ENCODE data around the gene KRT6B.

Gene KRT6B

DNA sequence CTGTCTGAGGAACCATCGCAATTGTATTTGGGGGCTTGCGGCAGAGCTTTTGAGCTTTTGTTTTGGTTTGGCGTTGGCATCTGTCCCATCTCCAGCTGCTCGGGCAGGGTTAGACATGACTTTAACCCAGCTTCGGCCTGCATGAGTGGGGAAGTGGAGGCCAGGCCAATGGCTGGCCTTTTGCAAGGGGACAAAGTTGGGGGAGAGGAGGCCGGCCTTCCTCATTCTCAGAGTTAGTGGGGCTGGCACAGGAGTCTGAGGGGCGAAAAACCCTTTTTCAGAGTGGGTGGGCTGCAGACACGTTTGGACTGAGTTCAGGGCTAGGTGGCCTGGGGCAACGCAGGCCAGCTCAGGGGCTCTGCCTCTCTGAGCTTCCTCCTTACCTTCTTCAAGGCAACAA is 51.0 kb downstream of the KRT6B start:
- no peak overlapping the region for H2AFZ ChIP-seq (ENCODE audit: low read length)
- H3K9ac ChIP-seq (ENCODE audit: low read length): no peak overlapping the region
- no peaks in the 10 kb centered on the region for H3K9me2 ChIP-seq (replicated peaks; ENCODE audit: insufficient read depth, low read length)
- DNase-seq: no peak
- H3K4me3 ChIP-seq (ENCODE audit: low read length): no peak overlapping the region
- H3K27ac ChIP-seq (ENCODE audit: low read length): no peak overlapping the region
- H3K4me2 ChIP-seq (ENCODE audit: low read depth, low read length): no peak overlapping the region
- no peaks in the 10 kb centered on the region for H3K9me3 ChIP-seq (replicated peaks; ENCODE audit: insufficient read depth, low read length)
- H3K36me3 ChIP-seq (replicated peaks; ENCODE audit: insufficient read depth, low read length): no peaks in the 10 kb centered on the region
- H3F3A ChIP-seq (ENCODE audit: insufficient read depth, low read length): no peaks in the 10 kb centered on the region
- H3K79me2 ChIP-seq (ENCODE audit: low read length): no peaks in the 10 kb centered on the region
- no peaks in the 10 kb centered on the region for H3K4me1 ChIP-seq (ENCODE audit: low read length)
- no peaks in the 10 kb centered on the region for H4K20me1 ChIP-seq (ENCODE audit: insufficient read depth, low read length)
- TF ChIP-seq, protein P1, sequence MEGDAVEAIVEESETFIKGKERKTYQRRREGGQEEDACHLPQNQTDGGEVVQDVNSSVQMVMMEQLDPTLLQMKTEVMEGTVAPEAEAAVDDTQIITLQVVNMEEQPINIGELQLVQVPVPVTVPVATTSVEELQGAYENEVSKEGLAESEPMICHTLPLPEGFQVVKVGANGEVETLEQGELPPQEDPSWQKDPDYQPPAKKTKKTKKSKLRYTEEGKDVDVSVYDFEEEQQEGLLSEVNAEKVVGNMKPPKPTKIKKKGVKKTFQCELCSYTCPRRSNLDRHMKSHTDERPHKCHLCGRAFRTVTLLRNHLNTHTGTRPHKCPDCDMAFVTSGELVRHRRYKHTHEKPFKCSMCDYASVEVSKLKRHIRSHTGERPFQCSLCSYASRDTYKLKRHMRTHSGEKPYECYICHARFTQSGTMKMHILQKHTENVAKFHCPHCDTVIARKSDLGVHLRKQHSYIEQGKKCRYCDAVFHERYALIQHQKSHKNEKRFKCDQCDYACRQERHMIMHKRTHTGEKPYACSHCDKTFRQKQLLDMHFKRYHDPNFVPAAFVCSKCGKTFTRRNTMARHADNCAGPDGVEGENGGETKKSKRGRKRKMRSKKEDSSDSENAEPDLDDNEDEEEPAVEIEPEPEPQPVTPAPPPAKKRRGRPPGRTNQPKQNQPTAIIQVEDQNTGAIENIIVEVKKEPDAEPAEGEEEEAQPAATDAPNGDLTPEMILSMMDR (IDR thresholded peaks at IDR 0.05; ENCODE audit: low read length): no peak
- TF ChIP-seq EZH2 (optimal IDR thresholded peaks at IDR 0.05; ENCODE audit: low read depth, low read length) (no peak), EZH2phosphoT487 (IDR thresholded peaks at IDR 0.05; ENCODE audit: low read length) (no peak)
- peaks cover 80% of the 10 kb centered on the region for H3K27me3 ChIP-seq (replicated peaks; ENCODE audit: insufficient read depth, low read length)

DNA sequence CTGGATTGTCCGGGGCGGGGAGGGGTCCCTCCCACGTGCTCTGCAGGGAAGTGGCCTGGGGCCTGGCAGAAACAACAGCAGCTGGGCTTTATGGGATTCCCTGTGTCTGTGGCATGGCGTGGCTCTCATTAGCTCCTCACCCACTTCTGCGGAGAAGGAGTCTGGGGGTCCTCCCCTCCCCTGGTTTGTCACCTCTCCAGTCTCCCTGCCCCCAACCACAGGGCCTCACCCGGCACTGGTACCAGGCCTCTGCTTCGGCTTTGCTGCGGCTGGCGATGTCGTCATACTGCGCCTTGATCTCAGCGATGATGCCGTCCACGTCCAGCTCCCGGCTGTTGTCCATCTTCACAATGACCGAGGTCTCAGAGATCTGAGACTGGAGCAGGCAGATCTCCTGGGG is 52.2 kb downstream of the KRT6B start:
- Histone ChIP-seq H2AFZ (ENCODE audit: low read length) (no peak overlapping the region), H3K9me3 (replicated peaks; ENCODE audit: insufficient read depth, low read length) (no peaks in the 10 kb centered on the region), H4K20me1 (ENCODE audit: insufficient read depth, low read length) (no peaks in the 10 kb centered on the region), H3K27me3 (replicated peaks; ENCODE audit: insufficient read depth, low read length) (peaks cover 78% of the 10 kb centered on the region), H3K9ac (ENCODE audit: low read length) (no peak overlapping the region), H3K27ac (ENCODE audit: low read length) (no peak overlapping the region), H3K4me1 (ENCODE audit: low read length) (no peaks in the 10 kb centered on the region), H3K4me3 (ENCODE audit: low read length) (no peak overlapping the region), H3K9me2 (replicated peaks; ENCODE audit: insufficient read depth, low read length) (no peaks in the 10 kb centered on the region), H3F3A (ENCODE audit: insufficient read depth, low read length) (no peaks in the 10 kb centered on the region), H3K4me2 (ENCODE audit: low read depth, low read length) (no peak overlapping the region), H3K36me3 (replicated peaks; ENCODE audit: insufficient read depth, low read length) (no peaks in the 10 kb centered on the region), H3K79me2 (ENCODE audit: low read length) (no peaks in the 10 kb centered on the region)
- DNase-seq: no peak
- TF ChIP-seq EZH2phosphoT487 (IDR thresholded peaks at IDR 0.05; ENCODE audit: low read length) (no peak), EZH2 (optimal IDR thresholded peaks at IDR 0.05; ENCODE audit: low read depth, low read length) (no peak)
- TF ChIP-seq, protein P1 (IDR thresholded peaks at IDR 0.05; ENCODE audit: low read length): no peak

DNA sequence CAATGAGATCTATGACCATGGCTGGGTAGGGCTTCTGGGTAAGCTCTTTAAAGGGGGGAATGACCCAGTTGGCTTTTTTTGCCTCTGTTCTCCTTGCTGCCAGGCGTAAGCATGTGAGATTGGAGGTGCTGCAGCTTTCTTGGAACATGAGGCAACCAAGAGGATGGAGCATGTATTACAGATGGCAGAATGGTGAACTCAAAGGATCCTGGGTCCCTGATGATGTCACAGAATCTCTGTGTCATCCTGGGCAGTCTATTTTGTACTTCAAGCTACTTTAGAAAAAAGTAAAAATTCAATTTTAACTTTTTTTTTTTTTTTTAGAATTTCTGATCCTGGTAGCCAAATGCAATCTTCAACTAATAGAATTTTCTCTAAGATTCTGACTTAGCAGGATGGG is 53.8 kb downstream of the KRT6B start:
- H3K4me3 ChIP-seq (ENCODE audit: low read length): no peak overlapping the region
- H3K79me2 ChIP-seq (ENCODE audit: low read length): no peaks in the 10 kb centered on the region
- no peak overlapping the region for H3K4me2 ChIP-seq (ENCODE audit: low read depth, low read length)
- H4K20me1 ChIP-seq (ENCODE audit: insufficient read depth, low read length): no peaks in the 10 kb centered on the region
- peaks cover 82% of the 10 kb centered on the region for H3K27me3 ChIP-seq (replicated peaks; ENCODE audit: insufficient read depth, low read length)
- TF ChIP-seq, protein P1 (IDR thresholded peaks at IDR 0.05; ENCODE audit: low read length): no peak
- TF ChIP-seq EZH2phosphoT487 (IDR thresholded peaks at IDR 0.05; ENCODE audit: low read length) (no peak), EZH2 (optimal IDR thresholded peaks at IDR 0.05; ENCODE audit: low read depth, low read length) (no peak)
- H3K9me2 ChIP-seq (replicated peaks; ENCODE audit: insufficient read depth, low read length): no peaks in the 10 kb centered on the region
- no peak overlapping the region for H3K27ac ChIP-seq (ENCODE audit: low read length)
- H3K4me1 ChIP-seq (ENCODE audit: low read length): no peaks in the 10 kb centered on the region
- no peak overlapping the region for H2AFZ ChIP-seq (ENCODE audit: low read length)
- no peak overlapping the region for H3K9ac ChIP-seq (ENCODE audit: low read length)
- H3K36me3 ChIP-seq (replicated peaks; ENCODE audit: insufficient read depth, low read length): no peaks in the 10 kb centered on the region
- no peaks in the 10 kb centered on the region for H3F3A ChIP-seq (ENCODE audit: insufficient read depth, low read length)
- DNase-seq: no peak
- no peaks in the 10 kb centered on the region for H3K9me3 ChIP-seq (replicated peaks; ENCODE audit: insufficient read depth, low read length)

All from MM.1S (cell line).